Non-pigmented ciliary epithelial cell (primary cell): Measurements from ENCODE around the gene VWA5A.
"Not testable (repeated sequence)": the region's sequence is repeated elsewhere in the genome, so short reads cannot be mapped to it uniquely, and the experiment has no call there.

ENCODE experiments used
- DNase-seq: peaks from one replicate; pipeline ENCODE4 v3.0.0-alpha.2; 2010; ENCODE audit warnings: low read depth

VWA5A gene

GRCh38 chr11:124093330-124093729 lies 21.9 kb upstream of the VWA5A start:
- DNase-seq: no peak

- no peak for DNase-seq
These were observed 20.5 kb upstream of the VWA5A start for GRCh38 chr11:124094731-124095130.

- DNase-seq: no peak
These were observed 18.9 kb upstream of the VWA5A start for GRCh38 chr11:124096364-124096763.

GRCh38 chr11:124098141-124098540 lies 17.1 kb upstream of the VWA5A start:
- no peak for DNase-seq

- DNase-seq: no peak
These were observed 13.5 kb upstream of the VWA5A start for GRCh38 chr11:124101737-124102136.

GRCh38 chr11:124108156-124108555 lies 7.1 kb upstream of the VWA5A start:
- DNase-seq: no peak

GRCh38 chr11:124109377-124109776 lies 5.9 kb upstream of the VWA5A start:
- no peak for DNase-seq

GRCh38 chr11:124110201-124110600 lies 5.0 kb upstream of the VWA5A start:
- DNase-seq: no peak

GRCh38 chr11:124113890-124114289 lies 1.4 kb upstream of the VWA5A start:
- no peak for DNase-seq

GRCh38 chr11:124115782-124116616 lies 749 bp downstream of the VWA5A start:
- DNase-seq: no peak

- no peak for DNase-seq
These were observed 3.9 kb downstream of the VWA5A start for GRCh38 chr11:124119103-124119502.

GRCh38 chr11:124120891-124121290 lies 5.6 kb downstream of the VWA5A start:
- no peak for DNase-seq

- DNase-seq: no peak
These were observed 6.9 kb downstream of the VWA5A start for GRCh38 chr11:124122123-124122522.

GRCh38 chr11:124123622-124124021 lies 8.4 kb downstream of the VWA5A start:
- DNase-seq: no peak

- DNase-seq: not testable (repeated sequence)
These were observed 11.9 kb downstream of the VWA5A start for GRCh38 chr11:124127134-124127533.

GRCh38 chr11:124143034-124143433 lies 27.8 kb downstream of the VWA5A start:
- DNase-seq: no peak

GRCh38 chr11:124147951-124148350 lies 32.7 kb downstream of the VWA5A start:
- no peak for DNase-seq

- DNase-seq: no peak
These were observed 35.4 kb downstream of the VWA5A start for GRCh38 chr11:124150684-124151083.

GRCh38 chr11:124152770-124153407 lies 37.6 kb downstream of the VWA5A start:
- no peak for DNase-seq

- no peak for DNase-seq
These were observed 38.6 kb downstream of the VWA5A start for GRCh38 chr11:124153821-124154220.

- DNase-seq: no peak
These were observed 44.2 kb downstream of the VWA5A start for GRCh38 chr11:124159481-124159880.

GRCh38 chr11:124160986-124161385 lies 45.7 kb downstream of the VWA5A start:
- DNase-seq: no peak

- no peak for DNase-seq
These were observed 52.6 kb downstream of the VWA5A start for GRCh38 chr11:124167826-124168231.

GRCh38 chr11:124168796-124169195 lies 53.5 kb downstream of the VWA5A start:
- no peak for DNase-seq
